Glomerular endothelial cell (primary cell): Measurements from ENCODE around the gene UQCRH. TPM values are rescaled to one million over a fixed set of nuclear protein-coding genes. Genes with fewer than 3 reads are reported as not detected.

ENCODE experiments used
- total RNA-seq: library from RNA; depleted of rRNA; stranded (reverse); fragments of >200 nt; gene quantifications from 2 replicates; pipeline ENCODE4 v1.2.3, GENCODE V29; 2015

The UQCRH gene
- total RNA-seq, 1 donor from 2014 or later: 273 TPM

Other genes with a start within 250 kb of the UQCRH start
- 10.9 and 11.7 TPM in 2 replicates for gene PIK3R3, start 171.1 kb upstream of the UQCRH start, total RNA-seq
- 2.3 and 8.9 TPM in 2 replicates for gene TSPAN1, start 128.6 kb upstream of the UQCRH start, total RNA-seq
- not detected in 2 replicates for gene P3R3URF, start 127.2 kb upstream of the UQCRH start, total RNA-seq
- 63.3 and 70.4 TPM in 2 replicates for gene POMGNT1, start 105.3 kb upstream of the UQCRH start, total RNA-seq
- gene LURAP1, start 100.4 kb upstream of the UQCRH start, total RNA-seq: 0.82 and 1.1 TPM in 2 replicates
- gene RAD54L, start 55.9 kb upstream of the UQCRH start, total RNA-seq: 1.3 and 4.7 TPM in 2 replicates
- gene LRRC41, start 82 bp upstream of the UQCRH start, total RNA-seq: 82.7 and 94.9 TPM in 2 replicates
- gene NSUN4, start 37.1 kb downstream of the UQCRH start, total RNA-seq: 16.5 and 18.8 TPM in 2 replicates
- gene FAAH, start 90.6 kb downstream of the UQCRH start, total RNA-seq: 0.97 and 0.99 TPM in 2 replicates
- not detected in 2 replicates for gene DMBX1, start 186.1 kb downstream of the UQCRH start, total RNA-seq
- not detected in 2 replicates for gene KNCN, start 247.9 kb downstream of the UQCRH start, total RNA-seq